DMS153 treated with DMSO at 0.1 percent for 48 hours (cell line): ENCODE results near the gene PLA2R1.
"Not testable (repeated sequence)": the region's sequence is repeated elsewhere in the genome, so short reads cannot be mapped to it uniquely, and the experiment has no call there.

Source experiments
- DNase-seq: peaks from one replicate; lab custom pipeline; 2025; ENCODE audit not compliant: unreplicated experiment; lab: John Stamatoyannopoulos, UW

Gene PLA2R1

GRCh38 chr2:160063879-160064612 lies 1.6 kb upstream of the PLA2R1 start:
- no peak for DNase-seq

GRCh38 chr2:160063271-160063670 lies 856 bp upstream of the PLA2R1 start:
- no peak for DNase-seq

- DNase-seq, result no peak
Observed at GRCh38 chr2:160061944-160062291, 497 bp downstream of the PLA2R1 start.

GRCh38 chr2:160061533-160061932 lies 882 bp downstream of the PLA2R1 start:
- DNase-seq, result no peak

GRCh38 chr2:160060297-160060696 lies 2.1 kb downstream of the PLA2R1 start:
- no peak for DNase-seq

GRCh38 chr2:160057356-160057755 lies 5.1 kb downstream of the PLA2R1 start:
- no peak for DNase-seq

- no peak for DNase-seq
Observed at GRCh38 chr2:160055726-160056108, 6.7 kb downstream of the PLA2R1 start.

- DNase-seq, result no peak
Observed at GRCh38 chr2:160054984-160055725, 7.3 kb downstream of the PLA2R1 start.

GRCh38 chr2:160053946-160054345 lies 8.5 kb downstream of the PLA2R1 start:
- no peak for DNase-seq

- DNase-seq, result no peak
Observed at GRCh38 chr2:160052531-160052930, 9.9 kb downstream of the PLA2R1 start.

- no peak for DNase-seq
Observed at GRCh38 chr2:160051371-160051800, 11.0 kb downstream of the PLA2R1 start.

- DNase-seq, result no peak
Observed at GRCh38 chr2:160050147-160050546, 12.3 kb downstream of the PLA2R1 start.

- no peak for DNase-seq
Observed at GRCh38 chr2:160045703-160046210, 16.7 kb downstream of the PLA2R1 start.

GRCh38 chr2:160044728-160045127 lies 17.7 kb downstream of the PLA2R1 start:
- DNase-seq, result no peak

GRCh38 chr2:160043265-160043664 lies 19.1 kb downstream of the PLA2R1 start:
- DNase-seq, result no peak

GRCh38 chr2:160042054-160042453 lies 20.4 kb downstream of the PLA2R1 start:
- DNase-seq, result no peak

- DNase-seq, result no peak
Observed at GRCh38 chr2:160041091-160041490, 21.3 kb downstream of the PLA2R1 start.

- peak; percentile 56 for DNase-seq
Observed at GRCh38 chr2:160039166-160039903, 23.1 kb downstream of the PLA2R1 start.

- not testable (repeated sequence) for DNase-seq
Observed at GRCh38 chr2:160038662-160039061, 23.8 kb downstream of the PLA2R1 start.

GRCh38 chr2:160036736-160037135 lies 25.7 kb downstream of the PLA2R1 start:
- no peak for DNase-seq

- no peak for DNase-seq
Observed at GRCh38 chr2:160035125-160035524, 27.3 kb downstream of the PLA2R1 start.

GRCh38 chr2:160034396-160034795 lies 28.0 kb downstream of the PLA2R1 start:
- DNase-seq, result no peak
